LNCaP clone FGC (cell line): ENCODE data around the gene MEN1.

ENCODE experiments used
- DNase-seq: peaks from one replicate; pipeline ENCODE4 v3.0.0-alpha.2; 2011; ENCODE audit warnings: low read depth
- H3K4me3 ChIP-seq: 2 replicates; pipeline ENCODE4 v1.5.1; 2011; ENCODE audit warnings: mild to moderate bottlenecking, low read depth, low read length, control low read depth
- CTCF ChIP-seq: IDR thresholded peaks from 2 replicates; pipeline ENCODE4 v1.5.1; 2012; ENCODE audit warnings: mild to moderate bottlenecking; ENCODE audit not compliant: control insufficient read depth, insufficient read depth; ENCODE audit errors: extremely low read depth

The MEN1 gene

GRCh38 chr11:64796757-64797541, 13.4 kb downstream of the MEN1 start:
- DNase-seq, result no peak
- no peak overlapping the region for H3K4me3 ChIP-seq
- no peak for TF ChIP-seq CTCF

GRCh38 chr11:64796047-64796756, 14.1 kb downstream of the MEN1 start:
- no peak for DNase-seq
- TF ChIP-seq CTCF, result no peak
- no peak overlapping the region for H3K4me3 ChIP-seq

- H3K4me3 ChIP-seq, result no peak overlapping the region
- DNase-seq, result no peak
- no peak for TF ChIP-seq CTCF
Observed at GRCh38 chr11:64794526-64794925, 15.8 kb downstream of the MEN1 start.

- TF ChIP-seq CTCF, result no peak
- no peak for DNase-seq
- no peak overlapping the region for H3K4me3 ChIP-seq
Observed at GRCh38 chr11:64793271-64794160, 16.8 kb downstream of the MEN1 start.

GRCh38 chr11:64792482-64792881, 17.9 kb downstream of the MEN1 start:
- no peak for DNase-seq
- H3K4me3 ChIP-seq, result no peak overlapping the region
- TF ChIP-seq CTCF, result no peak

- DNase-seq, result no peak
Observed at GRCh38 chr11:64791781-64792291, 18.5 kb downstream of the MEN1 start.

More at GRCh38 chr11:64791781-64792291, 18.5 kb downstream of the MEN1 start:
- H3K4me3 ChIP-seq, result no peak overlapping the region
- TF ChIP-seq CTCF, result no peak
